Liver (tissue), 3 donors: ENCODE measurements around the gene TNIP1.

Experiments
- ATF3 ChIP-seq: IDR thresholded peaks from 2 replicates; pipeline ENCODE4 v1.6.1; 2016; ENCODE audit warnings: antibody characterized with exemption
- CTCF ChIP-seq: fragments of 150-350 bp; IDR thresholded peaks from 2 replicates; pipeline ENCODE4 v1.5.1; 2017; ENCODE audit warnings: improper control_type of control experiment, low read depth, low read length; ENCODE audit not compliant: missing input control
- HNF4A ChIP-seq, 2 donors: conservative IDR thresholded peaks; 2 replicates each; pipeline ENCODE4 v1.6.1; 2016; ENCODE audit warnings: antibody characterized with exemption in 2 of 2, mild to moderate bottlenecking in 2 of 2
- JUND ChIP-seq, 2 donors: IDR thresholded peaks; 2 replicates each; pipeline ENCODE4 v1.6.1; 2016; ENCODE audit warnings: antibody characterized with exemption in 2 of 2
- MAX ChIP-seq: IDR thresholded peaks from 2 replicates; pipeline ENCODE4 v1.6.1; 2016; ENCODE audit warnings: antibody characterized with exemption
- NR2F2 ChIP-seq: IDR thresholded peaks from 2 replicates; pipeline ENCODE4 v1.6.1; 2016; ENCODE audit warnings: antibody characterized with exemption
- RAD21 ChIP-seq, 2 donors: IDR thresholded peaks; 2 replicates each; pipeline ENCODE4 v1.6.1; 2016; ENCODE audit warnings: antibody characterized with exemption in 2 of 2, mild to moderate bottlenecking in 2 of 2
- REST ChIP-seq: IDR thresholded peaks from 2 replicates; pipeline ENCODE4 v1.6.1; 2016; ENCODE audit warnings: antibody characterized with exemption, mild to moderate bottlenecking
- SP1 ChIP-seq: IDR thresholded peaks from 2 replicates; pipeline ENCODE4 v1.6.1; 2018; ENCODE audit warnings: antibody characterized with exemption, mild to moderate bottlenecking
- TAF1 ChIP-seq: conservative IDR thresholded peaks from 2 replicates; pipeline ENCODE4 v1.6.1; 2016; ENCODE audit warnings: antibody characterized with exemption, mild to moderate bottlenecking
- ZBTB33 ChIP-seq: IDR thresholded peaks from 2 replicates; pipeline ENCODE4 v1.6.1; 2016; ENCODE audit warnings: antibody characterized with exemption
- donor health status: healthy.
- donor health status: healthy.

- TF ChIP-seq CTCF: no peak
- TF ChIP-seq MAX: no peak
- TF ChIP-seq SP1: no peak
- TF ChIP-seq JUND (IDR thresholded peaks at IDR 0.05): no peak
- no peak for TF ChIP-seq ZBTB33
- TF ChIP-seq HNF4A (conservative IDR thresholded peaks at IDR 0.05): no peak
- TF ChIP-seq RAD21 (IDR thresholded peaks at IDR 0.05): no peak
- TF ChIP-seq TAF1: no peak
- TF ChIP-seq REST: no peak
- no peak for TF ChIP-seq ATF3
- no peak for TF ChIP-seq NR2F2
Observed at GRCh38 chr5:151055336-151055735, 25.5 kb downstream of the TNIP1 start.
